Peyer's patch (tissue), 4 donors: ENCODE measurements around the gene VAV3. TPM values are rescaled to one million over a fixed set of nuclear protein-coding genes. Genes with fewer than 3 reads are reported as not detected.

Experiments
- DNase-seq, 3 donors: peaks; one replicate each; pipeline ENCODE4 v3.0.0-alpha.2; 2017 to 2019
- H3K27ac ChIP-seq, 4 donors: fragments of 200-600 bp; sonication (generic); one replicate each; pipeline ENCODE4 v1.5.1; 2016 to 2019
- H3K27me3 ChIP-seq, 2 donors: fragments of 200-600 bp; sonication (generic); one replicate each; pipeline ENCODE4 v1.5.1; 2019
- H3K36me3 ChIP-seq, 3 donors: fragments of 200-600 bp; sonication (generic); one replicate each; pipeline ENCODE4 v1.5.1; 2016 to 2019
- H3K4me1 ChIP-seq, 4 donors: fragments of 200-600 bp; sonication (generic); one replicate each; pipeline ENCODE4 v1.5.1; 2016 to 2019
- H3K4me3 ChIP-seq, 4 donors: fragments of 200-600 bp; sonication (generic); 1 replicate in 3 of 4; 2 replicates in 1 of 4; pipeline ENCODE4 v1.5.1; 2016 to 2019; ENCODE audit warnings: mild to moderate bottlenecking in 1 of 4
- H3K9me3 ChIP-seq, 4 donors: fragments of 200-600 bp; sonication (generic); one replicate each; pipeline ENCODE4 v1.5.1; 2016 to 2019; ENCODE audit warnings: mild to moderate bottlenecking in 1 of 4
- POLR2A ChIP-seq, 2 donors: fragments of 450-650 bp; IDR thresholded peaks; one replicate each; pipeline ENCODE4 v1.5.1; 2017; ENCODE audit warnings: antibody characterized with exemption in 2 of 2, mild to moderate bottlenecking in 2 of 2, moderate library complexity in 2 of 2
- total RNA-seq, 4 donors: library from RNA; depleted of rRNA; stranded (reverse); fragments of >200 nt; gene quantifications; one replicate each; pipeline ENCODE4 v1.1.0, GENCODE V29; 2016
- TF ChIP-seq, protein P1 (sequence below), 6 experiments: fragments of 450-650 bp in 4 of 6; fragments of 200-600 bp in 2 of 6; sonication (generic) in 1 of 6; IDR thresholded peaks; one replicate each; pipeline ENCODE4 v1.5.1; 2017 to 2019; ENCODE audit warnings: antibody characterized with exemption in 6 of 6, mild to moderate bottlenecking in 3 of 6, moderate library complexity in 1 of 6

Gene VAV3
- total RNA-seq, 4 donors from 2014 or later, result 32.1 to 60.9 (median 41.5) TPM

DNA sequence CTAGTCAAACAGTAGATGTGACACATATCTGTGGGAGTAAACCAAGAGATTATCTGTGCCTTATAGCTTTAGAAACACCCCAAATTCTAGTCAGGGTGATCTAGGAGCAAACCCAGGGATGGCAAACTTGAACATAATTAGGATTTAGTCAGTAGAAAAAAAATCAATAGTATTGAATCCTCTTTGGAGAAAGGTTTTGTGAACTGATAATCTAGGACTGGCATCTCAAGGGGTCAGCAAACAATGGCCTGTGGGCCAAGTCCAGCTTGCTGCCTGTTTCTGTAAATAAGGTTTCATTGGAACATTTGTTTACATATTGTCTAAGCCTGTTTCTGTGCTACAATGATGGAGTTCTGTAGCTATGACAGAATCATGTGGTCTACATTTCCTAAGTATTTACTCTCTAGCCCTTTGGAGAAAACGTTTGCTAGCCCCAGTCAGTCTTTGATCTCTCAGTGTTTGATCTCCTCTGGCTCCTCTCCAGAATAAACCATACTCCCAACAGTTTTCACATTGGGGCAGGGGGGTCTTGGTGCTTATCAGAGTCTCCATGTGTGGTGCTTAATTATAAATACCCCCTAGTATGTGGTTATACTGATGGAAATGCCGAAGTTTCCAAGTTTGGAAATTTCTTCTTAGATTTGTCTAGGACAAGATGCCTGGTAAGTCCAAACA is 438.3 kb downstream of the VAV3 start:
- no peak overlapping the region for H3K27ac ChIP-seq
- no peaks in the 10 kb centered on the region for H3K9me3 ChIP-seq
- H3K27me3 ChIP-seq, result no peaks in the 10 kb centered on the region
- DNase-seq, result no peak
- no peak for TF ChIP-seq POLR2A (IDR thresholded peaks at IDR 0.05)
- TF ChIP-seq, protein P1, sequence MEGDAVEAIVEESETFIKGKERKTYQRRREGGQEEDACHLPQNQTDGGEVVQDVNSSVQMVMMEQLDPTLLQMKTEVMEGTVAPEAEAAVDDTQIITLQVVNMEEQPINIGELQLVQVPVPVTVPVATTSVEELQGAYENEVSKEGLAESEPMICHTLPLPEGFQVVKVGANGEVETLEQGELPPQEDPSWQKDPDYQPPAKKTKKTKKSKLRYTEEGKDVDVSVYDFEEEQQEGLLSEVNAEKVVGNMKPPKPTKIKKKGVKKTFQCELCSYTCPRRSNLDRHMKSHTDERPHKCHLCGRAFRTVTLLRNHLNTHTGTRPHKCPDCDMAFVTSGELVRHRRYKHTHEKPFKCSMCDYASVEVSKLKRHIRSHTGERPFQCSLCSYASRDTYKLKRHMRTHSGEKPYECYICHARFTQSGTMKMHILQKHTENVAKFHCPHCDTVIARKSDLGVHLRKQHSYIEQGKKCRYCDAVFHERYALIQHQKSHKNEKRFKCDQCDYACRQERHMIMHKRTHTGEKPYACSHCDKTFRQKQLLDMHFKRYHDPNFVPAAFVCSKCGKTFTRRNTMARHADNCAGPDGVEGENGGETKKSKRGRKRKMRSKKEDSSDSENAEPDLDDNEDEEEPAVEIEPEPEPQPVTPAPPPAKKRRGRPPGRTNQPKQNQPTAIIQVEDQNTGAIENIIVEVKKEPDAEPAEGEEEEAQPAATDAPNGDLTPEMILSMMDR (IDR thresholded peaks at IDR 0.05), result no peak
- H3K4me3 ChIP-seq, result no peak overlapping the region
- no peaks in the 10 kb centered on the region for H3K36me3 ChIP-seq
- H3K4me1 ChIP-seq, result no peaks in the 10 kb centered on the region

DNA sequence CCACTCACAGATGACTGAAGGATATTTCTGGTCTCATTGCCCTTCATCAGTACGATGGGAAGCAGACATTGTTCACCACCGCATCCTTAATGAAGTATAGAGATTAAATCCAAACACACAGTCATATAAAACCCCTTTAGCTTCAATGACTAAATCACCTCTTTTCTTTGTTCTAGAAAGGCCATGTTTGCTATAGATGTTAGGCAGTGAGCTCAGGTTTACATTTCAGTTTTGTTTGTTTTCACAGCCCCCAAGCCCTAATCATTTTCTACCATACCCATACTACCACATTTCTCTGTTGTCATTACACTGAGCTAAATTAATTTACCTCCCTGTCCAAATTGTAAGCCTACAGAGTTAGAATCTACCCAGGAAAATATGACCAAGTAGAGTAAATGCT is 439.0 kb downstream of the VAV3 start:
- H3K9me3 ChIP-seq, result no peaks in the 10 kb centered on the region
- H3K36me3 ChIP-seq, result no peaks in the 10 kb centered on the region
- DNase-seq, result no peak
- no peaks in the 10 kb centered on the region for H3K27me3 ChIP-seq
- no peak for TF ChIP-seq POLR2A (IDR thresholded peaks at IDR 0.05)
- TF ChIP-seq, protein P1 (IDR thresholded peaks at IDR 0.05), result no peak
- H3K4me1 ChIP-seq, result no peaks in the 10 kb centered on the region
- H3K27ac ChIP-seq, result no peak overlapping the region
- no peak overlapping the region for H3K4me3 ChIP-seq

DNA sequence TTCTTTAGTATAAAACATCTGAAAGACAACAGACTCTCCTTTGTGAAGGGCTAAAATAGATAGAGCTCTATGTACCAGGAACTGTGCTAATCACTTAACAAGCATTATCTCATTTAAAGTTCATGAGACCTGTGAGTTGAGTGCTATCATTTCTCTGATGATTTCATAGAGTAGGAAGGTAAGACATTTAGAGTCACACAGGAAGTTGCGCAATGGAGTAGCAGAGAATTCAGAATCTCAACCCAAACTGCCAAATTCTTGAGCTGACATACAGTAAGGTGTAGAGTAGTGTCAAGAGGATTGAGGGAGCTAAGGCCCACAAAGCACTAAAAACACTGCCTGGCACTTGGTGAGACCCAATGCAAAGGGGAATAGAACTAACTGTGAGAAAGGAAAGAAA is 439.8 kb downstream of the VAV3 start:
- Histone ChIP-seq H3K27me3 (no peaks in the 10 kb centered on the region), H3K4me1 (no peaks in the 10 kb centered on the region), H3K4me3 (no peak overlapping the region), H3K36me3 (no peaks in the 10 kb centered on the region), H3K9me3 (no peaks in the 10 kb centered on the region), H3K27ac (no peak overlapping the region)
- TF ChIP-seq POLR2A (IDR thresholded peaks at IDR 0.05), result no peak
- TF ChIP-seq, protein P1 (IDR thresholded peaks at IDR 0.05), result no peak
- no peak for DNase-seq

DNA sequence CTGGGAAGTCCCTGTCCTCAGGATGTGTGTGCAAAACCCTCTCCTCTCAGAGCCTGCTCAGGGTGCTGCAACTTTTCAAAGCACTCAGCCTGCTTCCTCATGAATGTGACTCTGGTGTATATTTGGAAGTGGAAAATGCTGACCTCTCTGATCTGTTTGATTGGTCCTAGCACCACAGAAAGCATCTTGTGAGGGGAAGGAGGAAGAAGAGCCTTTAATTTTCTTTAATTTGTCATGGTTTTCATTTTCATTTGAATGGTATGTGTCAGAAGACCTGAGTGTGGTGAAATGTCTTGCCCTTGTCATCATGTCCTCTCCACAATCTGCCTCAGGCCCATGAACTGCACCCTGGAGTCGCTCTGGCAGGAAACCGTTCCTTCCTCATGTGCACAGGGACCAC is 440.7 kb downstream of the VAV3 start:
- Histone ChIP-seq H3K27me3 (no peaks in the 10 kb centered on the region), H3K4me1 (no peaks in the 10 kb centered on the region), H3K36me3 (no peaks in the 10 kb centered on the region), H3K27ac (no peak overlapping the region), H3K4me3 (no peak overlapping the region), H3K9me3 (no peaks in the 10 kb centered on the region)
- TF ChIP-seq, protein P1 (IDR thresholded peaks at IDR 0.05), result no peak
- no peak for TF ChIP-seq POLR2A (IDR thresholded peaks at IDR 0.05)
- no peak for DNase-seq

DNA sequence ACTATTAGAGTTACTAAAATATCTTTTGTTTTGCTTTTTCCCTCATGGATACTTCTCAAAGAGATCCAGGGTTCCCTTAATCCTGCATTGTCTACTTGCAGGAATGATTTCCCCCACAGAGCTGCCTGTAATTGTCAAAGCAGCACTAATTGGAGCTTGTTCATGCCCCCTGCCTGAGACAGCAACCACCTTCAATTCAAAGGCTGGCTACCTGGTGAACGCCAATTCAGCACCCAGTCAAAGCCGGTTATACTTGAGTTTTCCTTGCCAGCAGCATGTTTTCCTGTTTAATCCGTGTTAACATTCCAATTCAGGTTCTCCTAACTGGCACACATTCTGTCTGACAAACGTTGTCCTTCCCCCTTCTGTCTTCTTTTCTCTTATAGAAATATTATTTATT is 441.2 kb downstream of the VAV3 start:
- no peaks in the 10 kb centered on the region for H3K9me3 ChIP-seq
- no peaks in the 10 kb centered on the region for H3K27me3 ChIP-seq
- no peak overlapping the region for H3K27ac ChIP-seq
- no peak for TF ChIP-seq POLR2A (IDR thresholded peaks at IDR 0.05)
- TF ChIP-seq, protein P1 (IDR thresholded peaks at IDR 0.05), result no peak
- H3K4me3 ChIP-seq, result no peak overlapping the region
- no peak for DNase-seq
- no peaks in the 10 kb centered on the region for H3K4me1 ChIP-seq
- no peaks in the 10 kb centered on the region for H3K36me3 ChIP-seq

DNA sequence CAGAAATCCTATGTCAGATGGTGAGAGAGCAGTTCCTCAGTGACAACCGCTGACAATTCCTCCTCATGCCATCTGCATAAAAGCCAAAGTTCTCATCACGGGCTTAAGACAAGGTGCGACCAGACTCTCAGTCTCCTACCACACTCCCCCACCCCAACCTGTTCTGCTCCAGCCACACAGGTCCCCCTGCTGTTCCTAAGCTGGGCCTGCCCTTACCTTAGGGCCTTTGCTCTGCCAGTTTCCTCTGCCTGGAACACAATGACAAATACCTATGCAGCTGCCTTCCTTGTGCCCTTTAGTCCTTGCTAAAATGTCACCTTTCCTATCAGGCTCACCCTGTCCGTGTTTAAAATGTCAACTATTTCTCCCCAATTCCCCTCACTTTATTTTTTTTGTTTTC is 441.9 kb downstream of the VAV3 start:
- TF ChIP-seq, protein P1 (IDR thresholded peaks at IDR 0.05), result no peak
- TF ChIP-seq POLR2A (IDR thresholded peaks at IDR 0.05), result no peak
- Histone ChIP-seq H3K9me3 (no peaks in the 10 kb centered on the region), H3K4me1 (no peaks in the 10 kb centered on the region), H3K4me3 (no peak overlapping the region), H3K36me3 (no peaks in the 10 kb centered on the region), H3K27ac (no peak overlapping the region), H3K27me3 (no peaks in the 10 kb centered on the region)
- no peak for DNase-seq
